ENCODE data around the gene ARHGAP4. TPM values are rescaled to one million over a fixed set of nuclear protein-coding genes. Genes with fewer than 3 reads are reported as not detected.
A peak's percentile ranks its signal among the peaks of the same experiment; 100 is the strongest.

The ARHGAP4 gene
- total and polyA plus RNA-seq, 2 donors (not counting 3 experiments of a cell fraction or from before 2014, with no cell fraction given): 20.9 to 33.3 TPM

DNA sequence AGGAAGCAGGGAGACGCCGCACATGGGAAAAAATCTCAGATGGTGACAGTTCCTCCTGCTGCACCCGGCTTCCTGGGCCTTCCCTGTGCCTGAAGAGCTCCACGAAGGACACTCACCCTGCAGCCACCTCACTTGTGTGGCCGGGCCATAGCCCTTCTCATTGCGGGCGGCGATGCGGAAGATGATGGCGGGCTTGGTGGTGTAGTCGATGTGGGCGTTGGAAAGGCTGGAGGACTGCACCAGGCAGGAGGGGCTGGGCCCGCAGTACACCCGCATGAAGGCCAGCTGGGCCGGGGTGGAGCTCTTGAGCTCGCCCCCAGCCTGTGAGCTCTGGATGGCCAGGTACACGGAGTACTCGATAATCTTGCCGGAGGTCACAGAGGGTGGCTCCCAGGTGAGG, 24.1 kb upstream of the ARHGAP4 start:
- intact Hi-C loops (cut with micrococcal nuclease) (no loop called here), dilution Hi-C loops (cut with MboI; ENCODE audit: extremely low pct_ligation_motif_present, low sequenced_read_pairs) (no loop called here)
- DNase-seq (ENCODE audit: low read depth, low spot score) (no peak), FAIRE-seq (peak; percentile 63)
- peaks cover 31% of the 10 kb centered on the region for H3K4me1 ChIP-seq (ENCODE audit: control insufficient read depth, extremely low read depth, insufficient read depth, low read length)
- no TSS peak for BruUV-seq (replicated peaks)
- H3K9ac ChIP-seq (replicated peaks; ENCODE audit: extremely low read depth, insufficient read depth, low read length): no peak overlapping the region
- no peak overlapping the region for H3K4me2 ChIP-seq (ENCODE audit: insufficient read depth, low read length)
- H3K27ac ChIP-seq (ENCODE audit: insufficient read depth, low read depth, low read length): no peak overlapping the region
- H4K20me1 ChIP-seq (replicated peaks; ENCODE audit: control insufficient read depth, extremely low read depth, insufficient read depth, low read length): no peaks in the 10 kb centered on the region
- no peaks in the 10 kb centered on the region for H3K9me3 ChIP-seq (replicated peaks; ENCODE audit: control insufficient read depth, insufficient read depth, low read length)
- CTCF ChIA-PET: interaction anchor here (5.0 to 9.4 kb wide), 2 partner anchors 25 to 186 kb away, joined by 68 to 253 read pairs; partner anchors contain the start of genes ARHGAP4 and PLXNB3
- H2AFZ ChIP-seq (ENCODE audit: low read depth, low read length): no peak overlapping the region
- H3K79me2 ChIP-seq (ENCODE audit: control insufficient read depth, insufficient read depth, low read length): peaks cover 9% of the 10 kb centered on the region
- H3K4me3 ChIP-seq (replicated peaks in 1 of 3; ENCODE audit: insufficient read depth in 1 of 3, low read depth in 1 of 3, low read length in 3 of 3): no peak overlapping the region
- no peak for TF ChIP-seq EZH2 (IDR thresholded peaks at IDR 0.05; ENCODE audit: borderline replicate concordance, low read depth, low read length, severe bottlenecking)
- TF ChIP-seq POLR2AphosphoS5 (IDR thresholded peaks at IDR 0.05; ENCODE audit: insufficient read depth, low read depth, low read length): no peak
- TF ChIP-seq JUN (IDR thresholded peaks at IDR 0.05; ENCODE audit: borderline replicate concordance, insufficient read depth, insufficient read length, low read depth): no peak
- TF ChIP-seq MYC (IDR thresholded peaks at IDR 0.05; ENCODE audit: low read depth, low read length): no peak
- TF ChIP-seq, protein P1, sequence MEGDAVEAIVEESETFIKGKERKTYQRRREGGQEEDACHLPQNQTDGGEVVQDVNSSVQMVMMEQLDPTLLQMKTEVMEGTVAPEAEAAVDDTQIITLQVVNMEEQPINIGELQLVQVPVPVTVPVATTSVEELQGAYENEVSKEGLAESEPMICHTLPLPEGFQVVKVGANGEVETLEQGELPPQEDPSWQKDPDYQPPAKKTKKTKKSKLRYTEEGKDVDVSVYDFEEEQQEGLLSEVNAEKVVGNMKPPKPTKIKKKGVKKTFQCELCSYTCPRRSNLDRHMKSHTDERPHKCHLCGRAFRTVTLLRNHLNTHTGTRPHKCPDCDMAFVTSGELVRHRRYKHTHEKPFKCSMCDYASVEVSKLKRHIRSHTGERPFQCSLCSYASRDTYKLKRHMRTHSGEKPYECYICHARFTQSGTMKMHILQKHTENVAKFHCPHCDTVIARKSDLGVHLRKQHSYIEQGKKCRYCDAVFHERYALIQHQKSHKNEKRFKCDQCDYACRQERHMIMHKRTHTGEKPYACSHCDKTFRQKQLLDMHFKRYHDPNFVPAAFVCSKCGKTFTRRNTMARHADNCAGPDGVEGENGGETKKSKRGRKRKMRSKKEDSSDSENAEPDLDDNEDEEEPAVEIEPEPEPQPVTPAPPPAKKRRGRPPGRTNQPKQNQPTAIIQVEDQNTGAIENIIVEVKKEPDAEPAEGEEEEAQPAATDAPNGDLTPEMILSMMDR (IDR thresholded peaks at IDR 0.05; ENCODE audit: extremely low read depth in 1 of 2, insufficient read depth in 1 of 2, low read depth in 1 of 2, low read length in 2 of 2): no peak
- TF ChIP-seq GATA2 (IDR thresholded peaks at IDR 0.05; ENCODE audit: insufficient read depth, insufficient read length, low read depth, low read length): no peak
- TF ChIP-seq POLR2A (IDR thresholded peaks at IDR 0.05; ENCODE audit: low read depth, low read length): no peak
- TF ChIP-seq, protein P2, sequence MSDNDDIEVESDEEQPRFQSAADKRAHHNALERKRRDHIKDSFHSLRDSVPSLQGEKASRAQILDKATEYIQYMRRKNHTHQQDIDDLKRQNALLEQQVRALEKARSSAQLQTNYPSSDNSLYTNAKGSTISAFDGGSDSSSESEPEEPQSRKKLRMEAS (IDR thresholded peaks at IDR 0.05; ENCODE audit: insufficient read depth, insufficient read length): no peak
- TF ChIP-seq FOS (IDR thresholded peaks at IDR 0.05; ENCODE audit: borderline replicate concordance, insufficient read depth, low read length): no peak
- POLR2A ChIA-PET: no interaction called here
- no peaks in the 10 kb centered on the region for H3K9me1 ChIP-seq (replicated peaks; ENCODE audit: control insufficient read depth, extremely low read depth, insufficient read depth, low read length)
- H3K27me3 ChIP-seq (ENCODE audit: control insufficient read depth in 2 of 2, insufficient read depth in 2 of 2, low read length in 2 of 2): no peaks in the 10 kb centered on the region
- peaks cover 17 to 31% of the 10 kb centered on the region in 2 experiments for H3K36me3 ChIP-seq (ENCODE audit: control insufficient read depth in 2 of 2, extremely low read depth in 1 of 2, insufficient read depth in 2 of 2, low read length in 2 of 2)

Data from endothelial cell of umbilical vein (primary cell).